GM18505 (cell line): ENCODE results near the gene HEATR3.

Experiments
- ATAC-seq: cut with Tn5 transposase; IDR thresholded peaks from one replicate; pipeline ENCODE4 v1.9.1; 2021; ENCODE audit not compliant: unreplicated experiment
- POLR2A ChIP-seq: IDR thresholded peaks from 4 replicates; pipeline ENCODE4 v1.6.1; 2011; ENCODE audit warnings: borderline replicate concordance; ENCODE audit not compliant: insufficient read depth, insufficient read length; ENCODE audit errors: extremely low read depth

Gene HEATR3

GRCh38 chr16:50155925-50156324 is 90.2 kb downstream of the HEATR3 start:
- TF ChIP-seq POLR2A: no peak
- no peak for ATAC-seq
